ENCODE results near the gene BAHCC1. TPM values are rescaled to one million over a fixed set of nuclear protein-coding genes. Genes with fewer than 3 reads are reported as not detected.
A peak's percentile ranks its signal among the peaks of the same experiment; 100 is the strongest.

Gene BAHCC1

GRCh38 chr17:81515530-81516041 is 120.3 kb downstream of the BAHCC1 start:
- peak overlapping the region; percentile 60 for H2BK5ac ChIP-seq (ENCODE audit: low read length)
- peaks cover 23% of the 10 kb centered on the region for H3K79me1 ChIP-seq (ENCODE audit: low read depth, low read length)
- H3K14ac ChIP-seq (ENCODE audit: low read length): no peak overlapping the region
- no peak overlapping the region for H4K8ac ChIP-seq (ENCODE audit: low read depth, low read length)
- no peaks in the 10 kb centered on the region for H3K9me3 ChIP-seq (replicated peaks in 1 of 2; ENCODE audit: control insufficient read depth in 2 of 2, insufficient read depth in 1 of 2, low read depth in 1 of 2, low read length in 2 of 2)
- no CpG with 5 or more reads among the region's 19 CpGs for WGBS, 2 donors (ENCODE audit: extremely low coverage in 2 of 2, insufficient read length in 2 of 2, insufficient replicate concordance in 1 of 2)
- peaks cover 13 to 17% of the 10 kb centered on the region in 2 donors for H3K36me3 ChIP-seq (replicated peaks in 1 of 2; ENCODE audit: control insufficient read depth in 2 of 2, insufficient read depth in 2 of 2, low read length in 2 of 2)
- no peak overlapping the region for H2BK15ac ChIP-seq (ENCODE audit: low read length)
- H2BK12ac ChIP-seq (ENCODE audit: low read length): no peak overlapping the region
- H3K4ac ChIP-seq (ENCODE audit: low read length): no peak overlapping the region
- H3K18ac ChIP-seq (ENCODE audit: low read length): no peak overlapping the region
- H2AK5ac ChIP-seq (ENCODE audit: low read depth, low read length): peak overlapping the region; percentile 32
- peaks cover 0 to 34% (median 14%) of the 10 kb centered on the region in 3 experiments for H3K27me3 ChIP-seq (ENCODE audit: control insufficient read depth in 3 of 3, insufficient read depth in 3 of 3, low read depth in 1 of 3, low read length in 3 of 3)
- H3K23ac ChIP-seq (ENCODE audit: low read depth, low read length, poor library complexity): no peak overlapping the region
- H3K27ac ChIP-seq (replicated peaks; ENCODE audit: low read length): no peak overlapping the region
- no peak overlapping the region for H2BK120ac ChIP-seq (ENCODE audit: low read depth, low read length)
- peak overlapping the region; percentile 75 for H2AFZ ChIP-seq (ENCODE audit: low read length)
- no peak overlapping the region for H3K9ac ChIP-seq (ENCODE audit: low read depth, low read length, poor library complexity)
- H3K4me1 ChIP-seq (ENCODE audit: control insufficient read depth in 2 of 2, insufficient read depth in 1 of 2, low read depth in 1 of 2, low read length in 2 of 2): peaks cover 23 to 29% of the 10 kb centered on the region in 2 donors
- H3K4me2 ChIP-seq (ENCODE audit: insufficient read depth, low read length, poor library complexity, severe bottlenecking): peak overlapping the region; percentile 99
- H3K4me3 ChIP-seq (ENCODE audit: low read length in 2 of 2): peak overlapping the region; percentile 90 to 95
- H4K91ac ChIP-seq (ENCODE audit: low read depth, low read length, poor library complexity): no peak overlapping the region
- no peak for DNase-seq (ENCODE audit: low spot score)

Small RNAs within 50 kb of the gene (small RNA-seq; reads per million reads assigned to genes)
- gene MIR3186 (ENCODE audit: insufficient read depth): 7.5 reads per million, percentile 42 among the genes with 10 or more reads in this experiment
- gene MIR4740 (ENCODE audit: insufficient read depth): not detected

All from neuronal stem cell (in vitro differentiated cells).